GM19463 (cell line): ENCODE data around the gene HEPACAM2.

Source experiments
- ATAC-seq: cut with Tn5 transposase; IDR thresholded peaks from one replicate; pipeline ENCODE4 v1.9.1; 2021; ENCODE audit warnings: mild to moderate bottlenecking, moderate library complexity; ENCODE audit not compliant: unreplicated experiment

The HEPACAM2 gene

DNA sequence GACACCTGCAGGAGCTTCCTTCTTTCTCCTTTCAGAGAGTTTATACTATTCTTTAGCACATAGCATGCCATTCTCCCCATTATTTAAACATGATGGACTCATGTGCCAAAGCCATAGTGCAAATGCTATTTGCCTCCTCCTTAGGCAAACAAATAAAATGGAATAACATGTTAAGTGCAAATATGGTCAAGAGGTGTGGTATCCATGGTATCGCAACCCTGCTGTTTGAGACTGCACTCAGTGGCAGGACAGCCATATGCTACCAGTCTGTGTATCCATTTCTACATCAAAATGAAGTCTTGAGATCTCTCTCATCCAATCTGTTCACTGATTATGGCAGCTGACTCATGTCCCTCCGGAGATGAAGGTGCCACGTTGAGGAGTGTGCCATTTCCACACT, 22.8 kb downstream of the HEPACAM2 start:
- ATAC-seq: no peak

GRCh38 chr7:93202594-93203250, 23.5 kb downstream of the HEPACAM2 start:
- no peak for ATAC-seq

DNA sequence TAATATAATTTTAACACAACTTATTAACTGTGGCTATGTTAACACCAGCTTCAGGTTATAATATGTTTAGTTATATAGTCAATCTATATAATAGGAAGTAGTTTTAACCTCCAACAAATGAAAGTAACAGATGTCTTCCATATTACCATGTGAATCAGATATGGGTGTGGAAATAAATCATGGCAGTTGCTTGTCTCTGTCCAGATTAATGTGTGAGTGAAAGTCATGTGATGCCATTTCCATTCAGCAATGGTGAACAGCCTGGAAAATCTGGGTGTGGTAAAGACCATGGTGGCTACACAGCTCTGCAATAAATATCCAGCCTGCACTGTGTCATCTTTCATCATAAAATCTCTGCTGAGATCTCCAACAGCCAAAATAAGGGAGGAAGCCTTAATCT, 27.8 kb downstream of the HEPACAM2 start:
- no peak for ATAC-seq

- no peak for ATAC-seq
These were observed 29.9 kb downstream of the HEPACAM2 start for GRCh38 chr7:93196336-93196735.

- ATAC-seq: no peak
These were observed 31.9 kb downstream of the HEPACAM2 start for GRCh38 chr7:93194386-93194785.

- ATAC-seq: no peak
These were observed 37.2 kb downstream of the HEPACAM2 start for GRCh38 chr7:93188870-93189634.

DNA sequence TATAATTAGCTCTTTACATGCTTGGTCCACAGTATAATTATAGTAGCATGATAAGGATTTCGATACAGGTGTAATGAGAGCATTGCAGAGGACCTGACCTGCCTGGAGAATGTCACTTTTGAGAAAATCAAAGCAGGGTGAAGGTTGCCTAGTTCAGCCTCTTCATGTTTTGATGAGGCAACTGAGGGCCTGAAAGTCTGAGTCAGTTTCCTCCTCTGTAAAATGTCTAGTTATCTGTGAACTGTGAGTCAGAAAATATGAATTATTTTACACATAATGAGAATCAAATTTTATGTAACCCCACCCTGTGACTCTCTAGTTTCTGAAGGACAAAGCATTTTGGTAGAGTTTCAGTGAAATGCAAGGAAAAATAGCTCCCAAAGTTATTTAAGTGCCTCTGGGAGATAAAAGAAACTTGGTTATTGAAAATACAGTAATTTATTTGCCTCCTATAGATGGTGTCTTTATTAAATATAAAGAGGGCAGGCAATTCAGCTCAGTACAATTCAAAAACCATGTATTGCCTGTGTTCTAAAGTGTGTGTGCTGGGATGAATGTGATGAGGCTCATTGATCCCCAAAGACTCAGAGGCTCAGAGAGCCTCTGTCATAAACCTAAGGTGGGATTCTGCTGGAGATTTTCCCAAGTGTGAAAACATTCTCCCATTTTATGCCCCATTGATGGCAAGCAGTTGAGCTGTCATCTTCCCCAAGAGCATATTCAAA, 40.8 kb downstream of the HEPACAM2 start:
- no peak for ATAC-seq

DNA sequence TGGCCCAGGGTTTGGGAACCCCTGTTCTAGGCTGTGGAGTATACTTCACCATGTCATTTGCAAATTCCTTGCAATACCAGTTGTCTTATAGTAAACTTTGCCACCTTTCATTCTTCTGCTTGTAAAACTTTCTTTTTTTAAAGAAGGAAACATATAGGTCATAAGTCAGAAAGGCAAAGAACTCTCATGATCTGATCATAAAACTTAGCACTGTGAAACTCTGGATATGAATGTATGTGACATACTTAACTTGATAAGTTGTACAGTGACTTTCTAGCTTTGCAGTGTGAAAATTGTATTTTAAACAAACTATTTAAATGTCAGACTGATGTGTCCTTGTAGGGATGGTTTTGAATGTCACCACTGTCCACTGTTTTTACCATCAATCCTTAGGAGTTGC, 47.1 kb downstream of the HEPACAM2 start:
- no peak for ATAC-seq

DNA sequence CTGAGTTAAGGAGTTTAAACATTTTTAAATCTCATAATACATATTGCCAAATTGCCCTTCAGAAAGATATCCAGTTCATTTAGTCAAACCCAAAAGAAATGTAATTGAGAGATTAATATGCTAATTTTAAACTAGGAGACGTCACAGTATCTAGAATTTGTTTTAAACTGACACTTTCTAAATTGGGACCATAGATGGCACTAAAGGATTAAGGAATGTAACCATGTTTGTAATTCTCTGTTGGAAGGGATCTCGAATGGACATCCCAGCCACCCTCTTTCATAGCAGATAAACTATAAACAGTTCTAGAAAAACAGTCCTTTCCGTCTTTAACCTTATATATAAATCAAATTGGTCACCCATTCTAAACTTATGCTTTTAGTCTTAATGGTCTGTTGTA, 48.1 kb downstream of the HEPACAM2 start:
- no peak for ATAC-seq

- no peak for ATAC-seq
These were observed 49.2 kb downstream of the HEPACAM2 start for GRCh38 chr7:93176992-93177580.

DNA sequence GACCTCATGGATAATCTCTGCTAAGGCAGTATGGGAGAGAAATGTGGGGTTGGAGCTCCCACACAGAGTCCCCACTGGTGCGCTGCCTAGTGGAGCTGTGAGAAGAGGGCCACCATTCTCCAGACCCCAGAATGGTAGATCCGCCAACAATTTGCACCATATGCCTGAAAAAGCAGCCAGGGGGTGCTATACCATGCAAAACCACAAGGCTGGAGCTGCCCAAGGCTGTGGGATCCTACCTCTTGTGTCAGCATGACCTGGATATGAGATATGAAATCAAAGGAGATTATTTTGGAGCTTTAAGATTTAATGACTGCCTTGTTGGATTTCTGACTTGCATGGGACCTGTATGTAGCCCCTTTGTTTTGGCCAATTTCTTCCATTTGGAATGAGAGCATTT, 51.0 kb downstream of the HEPACAM2 start:
- no peak for ATAC-seq

DNA sequence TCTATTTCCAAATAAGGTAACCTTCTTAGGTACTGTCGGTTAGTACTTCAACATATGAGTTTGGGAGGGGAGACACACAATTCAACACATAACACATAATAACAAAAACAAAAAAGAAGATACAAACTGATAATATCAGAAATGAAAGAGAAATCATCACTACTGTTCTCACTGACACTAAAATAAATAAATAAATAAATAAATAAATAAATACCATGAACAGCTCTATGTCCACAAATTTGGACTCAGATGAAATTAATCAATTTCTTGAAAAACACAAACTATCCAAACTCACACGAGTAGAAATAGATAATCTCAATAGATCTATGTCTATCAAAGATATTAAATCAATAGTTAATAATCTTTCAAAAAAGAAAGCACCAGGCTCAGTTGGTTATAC, 53.6 kb downstream of the HEPACAM2 start:
- no peak for ATAC-seq

DNA sequence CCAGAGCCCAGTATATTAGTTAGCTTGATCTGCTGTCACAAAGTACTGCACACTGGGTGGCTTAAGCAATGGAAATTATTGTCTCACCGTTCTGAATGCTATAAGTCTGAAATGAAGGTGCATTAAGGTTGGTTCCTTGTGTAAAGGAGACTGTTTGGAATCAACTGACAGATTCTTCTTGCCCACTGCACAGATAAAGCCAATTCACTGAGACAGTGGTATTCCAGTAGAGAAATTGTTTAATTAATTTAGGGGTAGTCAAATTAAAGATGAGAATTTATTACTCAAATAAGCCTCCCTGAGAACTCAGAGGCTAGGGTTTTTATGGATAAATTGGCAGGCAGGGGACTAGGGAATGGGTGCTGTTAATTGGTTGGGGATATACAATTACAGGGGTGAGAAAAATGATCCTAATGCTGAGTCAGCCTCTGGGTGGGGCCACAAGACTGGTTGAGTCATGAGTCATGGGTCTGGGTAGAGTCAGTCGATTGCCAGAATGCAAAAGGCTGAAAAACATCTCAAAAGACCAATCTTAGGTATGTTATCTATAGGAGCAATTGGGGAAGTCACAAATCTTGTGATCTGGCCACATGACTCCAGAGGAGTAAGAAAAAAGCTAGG, 54.6 kb downstream of the HEPACAM2 start:
- no peak for ATAC-seq

DNA sequence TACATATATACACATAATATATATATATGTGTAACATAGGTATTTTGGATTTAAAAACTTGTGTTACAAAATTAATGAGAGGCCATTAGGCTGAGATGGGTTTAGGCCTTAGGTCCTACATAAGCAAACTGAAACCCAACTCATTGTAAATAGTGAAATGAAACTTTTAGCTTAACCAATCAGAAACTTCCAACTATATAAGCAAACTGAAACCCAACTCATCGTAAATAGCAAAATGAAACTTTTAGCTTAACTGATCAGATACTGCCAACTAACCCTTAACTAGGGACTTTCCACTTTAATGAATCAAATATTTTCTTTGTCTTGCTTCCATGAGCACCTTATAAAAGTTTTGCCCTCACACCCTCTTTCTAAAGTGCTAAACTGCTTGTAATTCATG, 60.8 kb downstream of the HEPACAM2 start:
- ATAC-seq: peak; percentile 98

DNA sequence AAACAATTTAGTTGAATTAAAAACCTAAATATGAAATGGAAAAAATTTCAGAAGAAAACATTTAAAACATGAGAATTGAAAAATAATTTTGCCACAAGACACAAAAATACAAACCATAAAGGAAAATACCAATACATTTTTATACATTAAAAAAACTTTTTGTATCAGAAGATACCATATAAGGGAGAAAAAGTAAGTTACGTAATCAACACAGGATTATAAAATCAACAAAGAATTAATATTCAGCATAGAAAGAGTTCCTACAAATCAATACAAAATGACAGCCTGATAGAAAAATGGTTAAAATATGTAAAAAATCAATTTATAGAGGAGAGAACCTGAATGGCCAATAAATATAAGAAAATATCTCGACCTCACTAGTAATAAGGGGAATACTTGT, 61.5 kb downstream of the HEPACAM2 start:
- no peak for ATAC-seq

- ATAC-seq: no peak
These were observed 65.0 kb downstream of the HEPACAM2 start for GRCh38 chr7:93161181-93161762.

DNA sequence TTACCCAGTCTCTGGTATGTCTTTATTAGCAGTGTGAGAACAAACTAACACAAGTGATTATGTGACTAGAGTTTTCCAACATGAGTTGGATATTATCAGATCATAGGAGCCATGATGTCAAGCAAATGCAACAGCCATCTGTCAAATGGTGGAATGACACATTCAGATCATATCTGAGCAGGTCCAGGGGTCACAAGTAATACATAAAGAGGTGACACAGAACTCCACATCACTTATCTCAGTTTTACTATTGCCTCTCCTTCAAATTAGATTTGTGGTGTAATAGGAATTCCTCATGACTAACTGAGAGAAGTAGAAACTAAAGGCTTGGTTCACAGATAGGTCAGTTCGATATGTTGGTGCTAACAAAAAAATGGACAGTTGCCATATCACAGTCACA, 65.9 kb downstream of the HEPACAM2 start:
- no peak for ATAC-seq

DNA sequence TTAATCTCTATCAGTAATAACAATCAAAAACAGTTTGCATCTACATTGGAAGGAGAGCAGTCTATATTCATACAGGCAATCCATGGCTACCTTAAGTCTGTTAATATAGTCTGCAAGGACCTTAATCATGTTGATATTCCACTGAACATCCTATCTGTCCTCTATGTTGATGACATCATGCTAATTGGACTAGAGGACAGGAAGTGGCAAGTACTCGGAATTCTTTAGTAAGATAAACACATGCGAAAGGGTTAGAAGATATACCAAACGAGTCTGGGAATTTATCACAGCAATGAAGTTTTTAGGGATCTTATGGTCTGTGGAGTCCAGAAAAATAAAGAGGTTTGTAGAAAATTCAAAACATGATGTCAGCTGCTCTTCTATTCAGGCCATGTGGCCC, 66.8 kb downstream of the HEPACAM2 start:
- no peak for ATAC-seq

- ATAC-seq: no peak
These were observed 69.4 kb downstream of the HEPACAM2 start for GRCh38 chr7:93156884-93157283.

GRCh38 chr7:93150200-93150835, 76.0 kb downstream of the HEPACAM2 start:
- no peak for ATAC-seq
